Fibroblast of pulmonary artery (primary cell): Measurements from ENCODE around the gene WDR35.

Experiments used
- DNase-seq: peaks from one replicate; pipeline ENCODE4 v3.0.0-alpha.2; 2010; ENCODE audit warnings: low read depth
- H3K4me3 ChIP-seq: replicated peaks from 2 replicates; pipeline ENCODE4 v1.5.1; 2011; ENCODE audit warnings: low read depth, mild to moderate bottlenecking, control low read depth, low read length, moderate library complexity
- TF ChIP-seq, protein P1 (sequence below): IDR thresholded peaks from 2 replicates; pipeline ENCODE4 v1.5.1; 2011; ENCODE audit warnings: mild to moderate bottlenecking, control low read depth, low read length, inconsistent platforms; ENCODE audit errors: missing control alignments

The WDR35 gene

DNA sequence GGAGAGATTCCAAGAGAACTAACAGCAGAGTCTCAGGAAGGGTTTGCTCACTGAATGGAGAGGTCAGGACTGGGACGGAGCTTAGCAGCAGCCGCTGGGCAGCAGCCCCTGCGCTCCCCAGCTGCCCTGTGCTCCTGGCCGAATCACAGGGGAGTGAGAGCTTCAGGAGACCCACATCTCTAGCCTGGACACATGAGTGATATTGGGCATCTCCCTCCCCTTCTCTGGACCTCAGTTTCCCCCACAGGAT lies 22.1 kb upstream of the WDR35 start:
- peak overlapping the region; percentile 51 for H3K4me3 ChIP-seq
- TF ChIP-seq, protein P1, sequence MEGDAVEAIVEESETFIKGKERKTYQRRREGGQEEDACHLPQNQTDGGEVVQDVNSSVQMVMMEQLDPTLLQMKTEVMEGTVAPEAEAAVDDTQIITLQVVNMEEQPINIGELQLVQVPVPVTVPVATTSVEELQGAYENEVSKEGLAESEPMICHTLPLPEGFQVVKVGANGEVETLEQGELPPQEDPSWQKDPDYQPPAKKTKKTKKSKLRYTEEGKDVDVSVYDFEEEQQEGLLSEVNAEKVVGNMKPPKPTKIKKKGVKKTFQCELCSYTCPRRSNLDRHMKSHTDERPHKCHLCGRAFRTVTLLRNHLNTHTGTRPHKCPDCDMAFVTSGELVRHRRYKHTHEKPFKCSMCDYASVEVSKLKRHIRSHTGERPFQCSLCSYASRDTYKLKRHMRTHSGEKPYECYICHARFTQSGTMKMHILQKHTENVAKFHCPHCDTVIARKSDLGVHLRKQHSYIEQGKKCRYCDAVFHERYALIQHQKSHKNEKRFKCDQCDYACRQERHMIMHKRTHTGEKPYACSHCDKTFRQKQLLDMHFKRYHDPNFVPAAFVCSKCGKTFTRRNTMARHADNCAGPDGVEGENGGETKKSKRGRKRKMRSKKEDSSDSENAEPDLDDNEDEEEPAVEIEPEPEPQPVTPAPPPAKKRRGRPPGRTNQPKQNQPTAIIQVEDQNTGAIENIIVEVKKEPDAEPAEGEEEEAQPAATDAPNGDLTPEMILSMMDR: no peak

DNA sequence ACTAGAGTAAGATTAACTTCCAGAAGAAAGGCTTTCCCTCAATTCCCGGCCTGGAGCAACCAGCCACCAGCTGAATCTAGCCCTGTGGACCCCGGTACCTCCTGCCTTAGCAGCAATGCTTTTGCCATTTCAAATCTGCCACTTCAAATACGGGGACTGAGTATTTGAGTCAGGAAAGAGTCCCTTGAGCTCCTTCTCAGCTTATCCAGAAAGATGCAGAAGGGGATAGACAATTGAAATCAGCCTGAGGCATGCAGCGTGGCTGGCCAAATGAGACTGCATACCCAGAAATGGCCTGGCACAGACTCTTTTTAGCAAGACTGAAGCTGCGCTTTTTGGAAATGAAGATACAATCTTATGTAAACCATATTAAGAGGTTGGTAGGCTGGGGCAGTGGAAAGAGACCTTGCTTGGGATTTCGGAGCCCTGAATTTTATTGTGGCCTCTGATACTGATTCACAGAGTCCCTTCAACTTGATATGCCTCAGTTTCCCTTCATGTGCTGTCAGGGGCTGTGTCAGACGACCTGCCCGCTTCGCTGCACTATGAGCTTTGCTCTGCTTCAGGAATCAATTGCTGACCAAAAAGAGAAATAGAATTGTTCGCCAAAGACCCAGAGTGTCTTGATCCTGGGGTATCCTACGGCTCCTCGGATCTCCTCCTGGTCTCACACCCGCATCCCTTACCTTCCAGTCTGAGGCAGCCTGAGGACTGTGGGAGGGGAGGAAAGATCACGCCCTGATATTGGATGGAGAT lies 21.5 kb upstream of the WDR35 start:
- no peak for DNase-seq
- TF ChIP-seq, protein P1: no peak
- H3K4me3 ChIP-seq: no peak overlapping the region

More for the DNA sequence above, 22.1 kb upstream of the WDR35 start:
- no peak for DNase-seq

DNA sequence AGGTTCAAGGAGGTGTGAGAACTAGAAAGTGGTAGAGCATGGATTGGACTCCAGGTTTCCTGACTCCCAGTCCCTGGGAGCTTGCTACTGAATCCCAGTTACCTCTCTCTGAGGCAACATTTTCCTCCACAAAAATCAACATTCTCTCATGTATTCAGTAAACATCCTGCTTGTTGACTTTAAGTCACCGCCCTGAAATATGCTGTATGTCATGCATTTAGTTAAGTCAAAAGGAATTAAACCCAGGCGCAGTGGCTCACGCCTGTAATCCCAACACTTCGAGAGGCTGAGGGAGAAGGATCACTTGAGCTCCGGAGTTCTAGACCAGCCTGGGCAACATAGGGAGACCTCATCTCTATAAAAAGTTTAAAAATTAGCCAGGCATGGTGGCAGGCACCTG lies 18.8 kb upstream of the WDR35 start:
- DNase-seq: no peak
- H3K4me3 ChIP-seq: no peak overlapping the region
- TF ChIP-seq, protein P1: no peak

DNA sequence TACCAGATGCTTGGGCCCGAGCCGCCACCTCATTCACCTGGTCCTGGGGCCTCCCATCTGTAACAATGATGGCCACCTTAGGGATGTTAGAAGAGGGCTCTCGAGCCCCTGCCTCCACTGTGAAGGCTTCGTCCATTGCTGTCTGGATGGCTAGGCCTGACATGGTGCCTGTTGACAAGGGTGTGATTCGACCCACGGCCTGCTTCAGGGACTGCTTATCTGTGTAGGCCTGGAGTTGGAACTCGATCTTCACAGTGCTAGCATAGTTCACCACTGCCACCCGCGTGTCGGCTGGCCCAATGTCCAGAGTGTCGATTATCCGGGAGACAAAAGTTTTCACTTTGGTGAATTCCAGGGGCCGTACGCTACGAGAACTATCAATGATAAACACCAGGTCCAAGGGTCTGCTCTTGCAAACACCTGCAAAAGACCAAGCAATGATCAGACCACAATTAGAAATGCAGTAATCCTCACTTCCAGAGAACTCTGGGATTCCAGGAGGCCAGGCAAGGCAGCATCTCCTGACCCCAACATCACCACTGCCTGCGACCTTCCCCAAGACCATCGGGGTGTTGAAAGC lies 16.1 kb upstream of the WDR35 start:
- H3K4me3 ChIP-seq: no peak overlapping the region
- no peak for DNase-seq
- TF ChIP-seq, protein P1: no peak

DNA sequence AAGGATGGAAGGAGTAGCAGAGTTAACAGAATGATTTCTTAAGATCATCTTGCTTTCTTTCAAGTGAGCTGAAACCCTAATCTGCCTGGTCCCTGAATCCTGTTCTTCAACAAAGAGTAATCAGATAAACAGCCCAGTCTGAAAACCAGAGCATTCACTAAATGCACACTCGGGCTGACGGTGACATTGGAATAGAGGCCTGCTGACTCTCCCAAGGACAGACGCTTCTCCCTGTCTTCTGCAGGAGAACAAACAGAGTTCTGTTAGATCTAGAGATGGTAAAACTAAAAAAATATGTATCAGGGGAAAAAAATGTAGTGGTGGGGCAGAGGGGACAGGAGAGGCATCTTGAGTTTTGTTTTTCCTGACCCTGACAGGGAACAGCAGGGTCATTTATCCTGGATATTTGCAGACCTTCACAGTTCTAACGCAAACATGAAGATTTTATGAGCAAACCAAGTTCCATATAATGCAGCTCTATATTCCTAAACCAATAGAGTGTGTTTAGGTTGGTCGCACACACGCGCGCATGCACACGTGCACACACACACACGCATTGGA lies 15.2 kb upstream of the WDR35 start:
- no peak for DNase-seq
- H3K4me3 ChIP-seq: no peak overlapping the region
- TF ChIP-seq, protein P1: no peak

DNA sequence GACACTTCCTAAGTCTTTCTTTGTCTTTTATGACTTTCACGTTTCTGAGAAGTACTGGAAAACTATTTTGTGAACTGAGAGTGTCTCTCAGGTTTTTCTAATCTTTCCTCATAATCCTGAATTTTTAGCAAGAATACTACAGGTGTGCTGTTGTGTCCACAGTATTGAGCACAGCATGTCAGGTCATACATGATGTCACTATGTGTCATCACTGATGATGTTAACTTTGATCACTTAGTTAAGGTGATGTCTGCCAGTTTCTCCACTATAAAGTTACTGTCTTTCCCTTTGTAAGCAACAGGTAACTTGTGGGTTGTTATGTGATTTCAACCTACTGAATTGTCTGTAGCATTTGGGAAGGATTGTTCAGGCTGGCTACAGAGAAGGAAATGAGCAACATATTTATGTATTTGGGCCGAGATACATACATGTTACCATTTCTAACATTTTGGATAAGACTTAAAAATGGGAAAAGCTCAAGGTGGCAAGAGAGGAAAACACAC lies 11.5 kb upstream of the WDR35 start:
- TF ChIP-seq, protein P1: no peak
- DNase-seq: no peak
- no peak overlapping the region for H3K4me3 ChIP-seq
